Lower leg skin (tissue), 4 donors: ENCODE measurements around the gene CTAGE4. TPM values are rescaled to one million over a fixed set of nuclear protein-coding genes. Genes with fewer than 3 reads are reported as not detected.
"Not testable (repeated sequence)": the region's sequence is repeated elsewhere in the genome, so short reads cannot be mapped to it uniquely, and the experiment has no call there.

Experiments
- DNase-seq, 2 donors: peaks; one replicate each; pipeline ENCODE4 v3.0.0-alpha.2; 2019; ENCODE audit warnings: low spot score in 2 of 2
- H3K4me3 ChIP-seq: fragments of 200-600 bp; sonication (generic); 2 replicates; pipeline ENCODE4 v1.5.1; 2017; ENCODE audit warnings: mild to moderate bottlenecking, low read depth; ENCODE audit not compliant: poor library complexity, severe bottlenecking
- WGBS, 2 donors: methylation state at CpG; one replicate each; pipeline ENCODE4 v1.1.5; 2018; 5-methylcytosine and 5-hydroxymethylcytosine counted together
- intact Hi-C: fragments of 100-400 bp; cut with DNase I; formaldehyde crosslinking; loops from one replicate; pipeline ENCODE4 v1.15.0; 2023; ENCODE audit warnings: low total_unique reads
- total RNA-seq, 4 donors: library from RNA; depleted of rRNA; stranded (reverse); fragments of >200 nt; gene quantifications; one replicate each; pipeline ENCODE4 v1.1.0, GENCODE V29; 2016

Gene CTAGE4
- total RNA-seq, 4 donors from 2014 or later, result 4.8 to 28.2 (median 13.0) TPM

DNA sequence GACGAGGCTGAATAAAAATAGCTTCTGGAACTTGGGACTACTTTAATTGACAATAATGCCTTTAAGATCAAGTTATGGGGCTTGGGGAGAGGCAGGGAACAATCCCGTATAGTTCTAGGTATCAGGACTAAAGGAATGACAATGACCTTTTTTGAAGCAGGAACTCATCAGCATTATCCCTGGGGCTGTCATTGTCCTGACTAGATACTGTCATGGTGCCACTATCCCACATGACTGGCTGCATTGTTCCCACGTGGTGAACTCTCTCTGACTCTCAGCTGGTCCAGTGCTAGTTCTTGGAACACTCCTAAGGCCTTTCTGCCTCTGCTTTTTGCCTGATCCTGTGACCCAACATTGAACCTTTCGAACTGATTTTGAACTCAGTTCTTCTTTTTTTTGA is 15.7 kb downstream of the CTAGE4 start:
- intact Hi-C loops, DNase-seq, H3K4me3 ChIP-seq: not testable (repeated sequence)
- WGBS, 2 donors, result 38 to 44% methylated on average over 2 to 3 of the region's 4 CpGs

DNA sequence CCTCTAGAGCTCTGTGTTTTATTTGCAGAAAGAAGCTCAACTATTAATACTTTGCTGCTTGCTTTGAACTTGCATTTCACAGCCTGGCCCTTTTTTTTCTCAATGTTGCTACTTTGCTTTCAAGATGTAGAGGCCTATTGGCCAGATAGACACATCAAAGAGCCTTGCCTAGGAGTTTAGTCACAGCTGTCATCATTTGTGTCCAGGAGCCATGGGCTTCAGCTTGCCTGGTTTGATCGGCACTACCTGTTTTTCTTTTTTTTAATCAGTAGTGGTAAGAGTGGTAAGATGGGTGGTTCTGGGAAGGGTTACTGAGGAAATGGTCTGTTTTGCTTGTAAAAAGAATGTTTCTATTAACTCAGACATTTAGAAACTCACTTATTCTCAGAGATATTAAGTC is 18.7 kb downstream of the CTAGE4 start:
- DNase-seq, intact Hi-C loops, H3K4me3 ChIP-seq: not testable (repeated sequence)
- WGBS, 2 donors, result no CpG with 5 or more reads among the region's 1 CpG

DNA sequence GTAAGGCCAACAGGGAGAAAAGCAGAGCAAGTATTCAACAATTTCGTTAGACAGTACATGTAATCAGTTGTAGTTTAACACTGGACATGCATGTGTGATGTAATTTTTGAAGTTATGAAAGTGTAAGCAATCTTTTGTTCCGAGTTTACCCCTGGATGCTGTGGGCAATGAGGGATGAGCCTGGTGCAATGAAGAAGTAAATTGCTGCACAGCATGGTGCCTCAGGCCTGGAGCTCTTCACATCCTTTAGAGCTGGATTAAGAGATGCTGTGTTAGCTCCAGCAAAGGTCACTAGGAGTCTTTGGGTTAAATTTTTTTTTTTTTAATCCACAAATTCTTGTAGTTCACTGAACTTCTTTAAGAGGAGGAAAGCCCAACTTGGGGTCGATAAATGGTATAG is 19.8 kb downstream of the CTAGE4 start:
- intact Hi-C loops, H3K4me3 ChIP-seq, DNase-seq: not testable (repeated sequence)
- WGBS, 2 donors, result no CpG with 5 or more reads among the region's 3 CpGs

DNA sequence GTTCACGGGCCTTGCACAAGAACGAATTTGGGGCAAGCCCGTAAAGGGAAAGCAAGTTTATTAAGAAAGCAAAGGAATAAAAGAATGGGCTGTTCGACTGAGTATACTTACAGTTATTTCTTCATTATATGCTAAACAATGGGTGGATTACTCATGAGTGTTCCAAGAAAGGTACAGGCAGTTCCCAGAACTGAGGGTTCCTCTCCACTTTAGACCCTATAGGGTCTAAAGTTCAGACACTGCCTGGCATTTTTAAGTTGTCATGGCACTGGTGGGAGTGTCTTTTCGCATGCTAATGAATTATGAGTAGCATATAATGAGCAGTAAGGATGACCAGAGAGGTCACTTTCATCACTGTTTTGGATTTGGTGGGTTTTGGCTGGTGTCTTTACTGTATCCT is 22.0 kb downstream of the CTAGE4 start:
- no CpG with 5 or more reads among the region's 5 CpGs for WGBS, 2 donors
- intact Hi-C loops, H3K4me3 ChIP-seq, DNase-seq: not testable (repeated sequence)

DNA sequence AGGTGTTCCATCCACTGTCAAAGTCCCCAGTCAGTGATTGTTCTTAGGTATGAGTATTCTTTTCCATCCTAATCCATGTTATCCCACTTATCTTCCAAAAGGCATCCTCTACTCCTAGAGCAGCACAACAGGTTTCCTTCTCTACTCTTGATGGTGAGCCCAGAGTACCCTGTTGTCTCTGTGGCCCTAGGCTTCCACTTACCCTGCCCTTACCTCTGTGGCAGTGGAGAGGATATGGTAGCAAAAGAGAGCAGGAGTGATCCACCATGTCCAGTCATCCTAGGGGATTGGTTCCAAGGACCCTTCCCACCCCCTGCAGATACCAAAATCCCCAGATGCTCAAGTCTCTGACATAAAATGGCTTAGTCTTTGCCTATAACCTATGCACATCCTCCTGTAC is 33.9 kb downstream of the CTAGE4 start:
- DNase-seq, H3K4me3 ChIP-seq, intact Hi-C loops: not testable (repeated sequence)

DNA sequence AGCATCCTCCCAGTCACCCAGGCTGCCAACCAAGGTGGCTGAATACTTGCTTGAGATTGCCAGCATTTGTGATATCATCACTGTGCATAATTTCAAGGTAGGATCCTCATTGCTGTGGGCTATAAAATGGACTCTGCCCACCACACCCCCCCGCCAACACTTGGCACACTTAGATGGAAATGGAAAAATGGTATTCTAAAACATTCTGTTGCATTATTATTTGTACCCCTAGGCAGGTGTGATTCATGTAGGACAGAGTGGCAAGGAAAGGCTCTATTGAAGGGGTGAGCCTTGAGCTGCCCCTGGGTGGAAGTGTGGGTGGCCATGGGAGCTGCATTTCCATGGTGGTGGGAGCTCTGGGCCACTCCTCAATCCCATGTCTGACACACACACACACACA is 35.3 kb downstream of the CTAGE4 start:
- WGBS, 2 donors, result 72 to 86% methylated on average over 1 of the region's 1 CpG
- H3K4me3 ChIP-seq, intact Hi-C loops, DNase-seq: not testable (repeated sequence)

DNA sequence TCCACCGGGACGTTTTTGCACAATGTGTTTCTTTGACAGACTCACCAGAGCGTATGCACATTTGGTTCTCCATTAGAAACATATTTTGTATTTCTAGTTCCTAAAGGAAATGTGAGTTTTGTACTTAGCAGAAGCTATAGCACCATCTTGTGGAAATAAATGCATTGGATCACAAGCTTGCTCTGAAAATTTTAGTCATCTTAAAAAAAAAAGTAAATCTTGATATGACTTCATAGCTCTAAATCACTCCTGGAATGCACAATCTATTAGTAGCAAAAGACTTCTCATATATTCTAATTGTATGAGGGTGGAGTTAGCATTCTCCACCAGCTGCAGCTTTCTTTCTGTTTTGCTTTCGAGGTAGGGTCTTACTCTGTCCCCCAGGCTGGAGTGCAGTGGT is 35.9 kb downstream of the CTAGE4 start:
- intact Hi-C loops, DNase-seq, H3K4me3 ChIP-seq: not testable (repeated sequence)
- WGBS, 2 donors, result 40% methylated on average over 1 of the region's 4 CpGs; no CpG with 5 or more reads in 1 of the 2 donors

DNA sequence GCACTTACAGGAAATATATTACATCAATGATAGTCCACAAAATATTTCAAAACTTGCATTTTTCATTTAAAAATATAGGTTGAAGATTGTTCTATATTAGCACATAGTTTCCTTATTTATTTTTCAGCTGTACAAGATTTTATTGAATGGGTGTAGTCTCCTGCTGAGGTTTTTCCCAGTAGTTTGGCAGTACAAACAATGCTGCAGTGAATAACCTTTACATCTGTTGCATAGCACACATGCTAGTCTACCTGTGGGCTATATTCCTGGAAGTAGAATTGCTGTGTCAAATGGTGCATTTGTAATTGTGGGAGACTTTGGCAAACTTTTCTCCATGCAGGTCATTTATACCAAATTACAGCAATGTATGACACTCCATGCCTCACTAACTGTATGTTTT is 37.3 kb downstream of the CTAGE4 start:
- intact Hi-C loops, DNase-seq, H3K4me3 ChIP-seq: not testable (repeated sequence)

DNA sequence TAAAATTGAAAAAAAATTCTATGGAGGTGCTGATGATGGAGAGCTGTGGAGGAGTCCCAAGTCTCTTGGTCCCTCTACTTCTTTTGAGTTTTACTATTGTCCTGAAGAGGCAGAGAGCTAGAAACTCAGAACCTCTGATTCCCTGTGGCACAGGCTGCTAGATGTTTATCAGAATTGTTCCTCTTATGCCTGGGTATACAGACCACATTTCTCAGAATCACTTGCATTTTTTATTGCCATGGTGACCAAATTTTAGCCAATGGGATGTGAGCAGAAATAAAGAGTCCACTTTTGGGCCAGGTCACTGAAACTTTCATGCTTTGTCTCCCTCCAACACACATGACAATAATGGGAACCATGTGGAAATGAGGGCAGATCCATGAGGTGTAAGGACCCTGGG is 40.4 kb downstream of the CTAGE4 start:
- H3K4me3 ChIP-seq, DNase-seq, intact Hi-C loops: not testable (repeated sequence)

DNA sequence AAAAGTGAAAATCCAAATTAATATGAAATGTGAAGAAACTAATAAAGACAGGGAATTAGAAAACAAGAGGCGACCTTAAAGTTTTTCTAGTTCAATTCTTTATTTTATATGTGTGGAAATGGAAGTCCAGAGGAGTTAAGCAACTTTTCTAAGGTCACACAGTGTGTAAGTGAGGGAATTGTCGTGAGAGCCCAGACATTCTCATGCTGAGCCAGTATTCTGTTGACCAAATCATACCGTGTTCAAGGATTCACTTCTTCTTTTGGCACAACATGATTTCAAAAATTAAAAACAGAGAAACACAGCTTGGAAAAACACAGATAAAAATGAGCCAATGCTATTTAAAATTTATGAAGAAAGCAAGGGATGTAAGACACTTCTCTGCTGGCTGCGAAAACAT is 43.6 kb downstream of the CTAGE4 start:
- intact Hi-C loops, H3K4me3 ChIP-seq, DNase-seq: not testable (repeated sequence)
- 60 to 76% methylated on average over 3 of the region's 4 CpGs for WGBS, 2 donors

DNA sequence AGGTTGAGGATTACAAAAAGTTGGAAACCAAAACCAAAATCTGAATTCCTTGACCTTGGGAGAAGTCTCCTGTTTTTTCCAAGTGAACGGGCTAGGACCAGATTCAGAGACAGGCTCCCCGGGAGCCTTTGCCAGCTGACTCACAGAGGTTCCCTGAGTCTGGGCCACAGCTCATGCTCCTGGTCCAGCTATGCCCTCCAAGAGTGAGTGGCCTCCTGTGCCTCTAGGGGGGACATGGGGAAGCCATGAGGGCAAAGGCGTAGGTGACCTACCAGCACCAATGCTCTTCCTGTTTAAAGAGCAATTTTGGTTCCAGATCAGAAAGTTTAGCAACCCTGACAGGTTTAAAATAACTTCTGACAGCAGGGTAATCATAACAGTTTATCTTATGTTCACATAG is 45.5 kb downstream of the CTAGE4 start:
- intact Hi-C loops, H3K4me3 ChIP-seq: not testable (repeated sequence)
- 91 to 100% methylated on average over 1 of the region's 3 CpGs for WGBS, 2 donors
- peak in 1 of 2 donors; percentile 25 for DNase-seq

DNA sequence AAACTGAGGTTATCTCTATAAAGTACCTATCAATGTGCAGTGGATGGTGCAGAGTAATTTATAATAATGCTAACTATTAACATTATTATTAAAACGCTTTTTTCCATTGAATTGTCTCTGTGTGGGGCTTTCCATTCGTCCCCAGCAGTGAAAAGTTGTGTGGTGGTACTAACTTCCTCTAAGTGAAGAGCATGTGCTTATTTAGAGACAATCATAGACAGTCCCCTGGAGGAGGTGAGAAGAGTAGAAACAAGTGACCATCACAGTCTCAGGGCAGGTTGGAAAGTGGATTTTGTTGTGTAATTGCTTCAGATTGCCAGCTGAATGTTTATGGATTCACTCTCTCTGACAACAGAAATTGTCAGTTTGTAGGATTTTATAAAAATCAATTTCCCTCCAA is 47.8 kb downstream of the CTAGE4 start:
- intact Hi-C loops, DNase-seq, H3K4me3 ChIP-seq: not testable (repeated sequence)
- no CpG with 5 or more reads among the region's 2 CpGs for WGBS, 2 donors

DNA sequence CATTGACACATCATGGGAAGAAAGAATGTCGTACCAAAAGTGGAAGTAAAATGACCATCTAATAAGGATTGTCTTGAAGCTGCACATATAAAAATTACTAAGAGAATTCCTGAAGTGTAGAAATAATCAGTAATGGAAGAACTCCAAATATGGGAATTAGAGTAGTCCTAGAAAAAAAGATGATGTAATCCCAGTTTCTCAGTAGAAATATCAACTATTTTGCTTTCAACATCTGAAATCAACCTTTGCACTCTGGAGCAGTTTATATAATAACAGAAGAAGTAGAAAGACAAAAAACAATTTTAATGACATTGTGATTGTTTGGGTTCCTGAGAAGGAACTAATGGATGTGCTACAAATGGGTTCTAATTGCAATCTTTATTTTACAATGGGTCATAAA is 49.8 kb downstream of the CTAGE4 start:
- WGBS, 2 donors, result 80 to 83% methylated on average over 1 of the region's 1 CpG
- intact Hi-C loops, H3K4me3 ChIP-seq, DNase-seq: not testable (repeated sequence)

Other genes with a start within 250 kb of the CTAGE4 start
- not detected for gene OR2F2, start 248.2 kb upstream of the CTAGE4 start, total RNA-seq
- not detected for gene OR2F1, start 228.6 kb upstream of the CTAGE4 start, total RNA-seq
- not detected for gene OR6B1, start 183.1 kb upstream of the CTAGE4 start, total RNA-seq
- not detected for gene OR2A5, start 134.5 kb upstream of the CTAGE4 start, total RNA-seq
- gene OR2A25, start 113.7 kb upstream of the CTAGE4 start, total RNA-seq, result not detected
- not detected for gene OR2A12, start 97.2 kb upstream of the CTAGE4 start, total RNA-seq
- not detected for gene OR2A2, start 73.9 kb upstream of the CTAGE4 start, total RNA-seq
- gene OR2A14, start 60.3 kb upstream of the CTAGE4 start, total RNA-seq, result not detected
- 10 to 100 TPM; 16.9 to 23.4 (median 20.9) TPM for gene ARHGEF35, start 12.4 kb downstream of the CTAGE4 start, total RNA-seq
- gene OR2A42, start 56.1 kb downstream of the CTAGE4 start, total RNA-seq, result under 1 TPM in 1 of 4 donors, not detected in 3; 0.59 TPM
- 10 to 100 TPM; 11.2 to 52.1 (median 19.3) TPM for gene OR2A7, start 81.3 kb downstream of the CTAGE4 start, total RNA-seq
- gene CTAGE8, start 85.8 kb downstream of the CTAGE4 start, total RNA-seq, result 1 to 10 TPM; 1.6 to 9.7 (median 4.5) TPM
- gene OR2A1, start 129.0 kb downstream of the CTAGE4 start, total RNA-seq, result under 1 TPM in 3 of 4 donors, not detected in 1; 0.03 to 0.84 (median 0.59) TPM
- gene ARHGEF5, start 171.9 kb downstream of the CTAGE4 start, total RNA-seq, result 100 to 1,000 TPM in 1 of 4 donors, 10 to 100 TPM in 3; 73.7 to 141 (median 81.4) TPM
- gene NOBOX, start 220.2 kb downstream of the CTAGE4 start, total RNA-seq, result not detected